HepG2 (cell line): ENCODE data around the gene CCDC167. TPM values are rescaled to one million over a fixed set of nuclear protein-coding genes. Genes with fewer than 3 reads are reported as not detected.

Experiments used
- ATAC-seq: fragments of 200-7000 bp; cut with Tn5 transposase; 3 replicates; pipeline ENCODE4 v1.9.1; 2020; ENCODE audit warnings: mild to moderate bottlenecking, moderate library complexity
- BruUV-seq: library from RNA; stranded (reverse); fragments of 400-500 nt; replicated peaks from 2 replicates; lab custom pipeline; 2021; lab: Mats Ljungman, UMichigan
- CTCF ChIA-PET: fragments of 300-600 bp; formaldehyde crosslinking; extraction: SDS; loops from one replicate; lab custom pipeline; 2021; ENCODE audit warnings: low total read pairs, inconsistent platforms, low intra/inter-chr PET ratio; lab: Yijun Ruan, JAX
- POLR2A ChIA-PET: fragments of 350-600 bp; sonication (Branson Sonifier 250); formaldehyde crosslinking; loops from one replicate; lab custom pipeline; 2020; ENCODE audit warnings: antibody characterized with exemption, inconsistent platforms; lab: Yijun Ruan, JAX
- DNase-seq: peaks from one replicate; pipeline ENCODE4 v3.0.0-alpha.2; 2015; ENCODE audit warnings: low spot score
- FAIRE-seq: peaks from 3 replicates; lab custom pipeline; 2011; peaks lifted over from hg19 to GRCh38; lab: Jason Lieb, UNC
- H2AFZ ChIP-seq: one replicate; pipeline ENCODE4 v1.6.1; 2011; ENCODE audit warnings: low read length, inconsistent platforms
- H3K27ac ChIP-seq: fragments of 300-600 bp; 3 replicates; pipeline ENCODE4 v1.8.0; 2011; ENCODE audit warnings: mixed run types, mild to moderate bottlenecking, mixed read lengths, low read length, inconsistent platforms; ENCODE audit not compliant: insufficient read depth; ENCODE audit errors: extremely low read length
- H3K27me3 ChIP-seq, 2 experiments: fragments of 200-600 bp in 1 of 2; 2 replicates in 1 of 2; 3 replicates in 1 of 2; pipeline versions ENCODE4 v1.6.0 to v1.8.0; 2011; ENCODE audit warnings: low read length in 2 of 2, mild to moderate bottlenecking in 2 of 2, moderate library complexity in 2 of 2, inconsistent platforms in 1 of 2; ENCODE audit not compliant: insufficient read depth in 2 of 2, control insufficient read depth in 1 of 2
- H3K36me3 ChIP-seq, 2 experiments: fragments of 200-600 bp in 1 of 2; replicated peaks in 1 of 2; 2 replicates in 1 of 2; 3 replicates in 1 of 2; pipeline versions ENCODE4 v1.5.1 to v1.8.0; 2011; ENCODE audit warnings: low read length in 2 of 2, inconsistent platforms in 1 of 2; ENCODE audit not compliant: insufficient read depth in 2 of 2, control insufficient read depth in 1 of 2
- H3K4me1 ChIP-seq: 2 replicates; pipeline ENCODE4 v1.5.1; 2012; ENCODE audit warnings: low read length, inconsistent platforms; ENCODE audit not compliant: insufficient read depth
- H3K4me2 ChIP-seq: 2 replicates; pipeline ENCODE4 v1.6.0; 2011; ENCODE audit warnings: low read depth, low read length, inconsistent platforms
- H3K4me3 ChIP-seq, 3 experiments: fragments of 200-600 bp in 1 of 3; sonication (generic), shearing (Covaris generic) in 1 of 3; replicated peaks in 1 of 3; 2 replicates each; pipeline ENCODE4 v1.5.1; 2011 to 2016; ENCODE audit warnings: low read length in 3 of 3, inconsistent platforms in 2 of 3, low read depth in 2 of 3, mild to moderate bottlenecking in 2 of 3, control low read depth in 1 of 3, mixed read lengths in 1 of 3; ENCODE audit not compliant: insufficient read depth in 1 of 3
- H3K79me2 ChIP-seq: one replicate; pipeline ENCODE4 v1.6.1; 2011; ENCODE audit warnings: low read length, inconsistent platforms; ENCODE audit not compliant: insufficient read depth
- H3K9ac ChIP-seq: 2 replicates; pipeline ENCODE4 v1.6.0; 2011; ENCODE audit warnings: mild to moderate bottlenecking, low read depth, low read length, inconsistent platforms; ENCODE audit not compliant: insufficient read depth
- H3K9me3 ChIP-seq: 2 replicates; pipeline ENCODE4 v1.5.1; 2012; ENCODE audit warnings: mild to moderate bottlenecking, low read length
- H4K20me1 ChIP-seq: 2 replicates; pipeline ENCODE4 v1.6.0; 2011; ENCODE audit warnings: inconsistent platforms, mild to moderate bottlenecking, low read length, moderate library complexity; ENCODE audit not compliant: insufficient read depth
- EHMT2 ChIP-seq: fragments of 200-600 bp; sonication (generic); IDR thresholded peaks from 2 replicates; pipeline ENCODE4 v1.7.0; 2017; ENCODE audit warnings: antibody characterized with exemption, low read depth, low read length, borderline replicate concordance
- KLF16 ChIP-seq, 2 experiments: sonication (generic) in 1 of 2; formaldehyde crosslinking in 1 of 2; IDR thresholded peaks; 2 replicates each; pipeline versions ENCODE4 v1.6.1 to v1.8.0; 2016 to 2023; ENCODE audit warnings: missing genetic modification reagents in 2 of 2, missing compliant biosample characterization in 1 of 2
- KLF6 ChIP-seq: IDR thresholded peaks from 2 replicates; pipeline ENCODE4 v1.8.0; 2016; ENCODE audit warnings: missing biosample characterization, missing genetic modification reagents
- NR2C2 ChIP-seq: sonication (generic); formaldehyde crosslinking; IDR thresholded peaks from 2 replicates; pipeline ENCODE4 v1.4.0; 2020; ENCODE audit warnings: missing genetic modification reagents, mild to moderate bottlenecking, moderate library complexity, borderline replicate concordance
- POLR2AphosphoS2 ChIP-seq: IDR thresholded peaks from 2 replicates; pipeline ENCODE4 v1.6.1; 2011; ENCODE audit warnings: low read depth, low read length, improper control_type of control experiment
- RELA ChIP-seq: sonication (generic); formaldehyde crosslinking; IDR thresholded peaks from 2 replicates; pipeline ENCODE4 v1.4.0; 2020; ENCODE audit warnings: missing genetic modification reagents
- ZBTB1 ChIP-seq: sonication (generic); formaldehyde crosslinking; IDR thresholded peaks from 2 replicates; pipeline ENCODE4 v1.4.0; 2020; ENCODE audit warnings: missing genetic modification reagents, borderline replicate concordance
- ZFX ChIP-seq: sonication (generic); formaldehyde crosslinking; IDR thresholded peaks from 2 replicates; pipeline ENCODE4 v1.4.0; 2020; ENCODE audit warnings: mild to moderate bottlenecking, low read depth, missing genetic modification reagents, moderate library complexity
- ZNF362 ChIP-seq: sonication (generic); formaldehyde crosslinking; IDR thresholded peaks from 2 replicates; pipeline ENCODE4 v1.4.0; 2020; ENCODE audit warnings: missing genetic modification reagents, mild to moderate bottlenecking, borderline replicate concordance
- ZNF672 ChIP-seq: sonication (generic); formaldehyde crosslinking; IDR thresholded peaks from 2 replicates; pipeline ENCODE4 v1.8.1; 2022; ENCODE audit warnings: missing genetic modification reagents
- ZNF724P ChIP-seq: sonication (generic); formaldehyde crosslinking; IDR thresholded peaks from 2 replicates; pipeline ENCODE4 v1.8.0; 2022; ENCODE audit warnings: missing genetic modification reagents, borderline replicate concordance
- WGBS: methylation state at CpG from one replicate; pipeline ENCODE4 v1.1.6; 2017; ENCODE audit warnings: low lambda C conversion rate; 5-methylcytosine and 5-hydroxymethylcytosine counted together
- in situ Hi-C: cut with HindIII; loops from 2 replicates; pipeline ENCODE4 v1.10.0; 2017; ENCODE audit warnings: low pct_unique_long_range_greater_than_20kb; ENCODE audit not compliant: extremely low pct_ligation_motif_present
- intact Hi-C: fragments of 100-400 bp; cut with micrococcal nuclease; formaldehyde crosslinking; loops from one replicate; pipeline ENCODE4 v1.10.0; 2022; ENCODE audit not compliant: unreplicated experiment
- polyA plus RNA-seq, 8 experiments: library from polyadenylated mRNA; depleted of rRNA in 3 of 8; stranded (reverse) in 7 of 8; unstranded in 1 of 8; fragments of >200 nt; fragmentation: Illumina TruSeq in 4 of 8; extraction: Trizol in 4 of 8; gene quantifications; 2 replicates each; pipeline versions ENCODE4 v1.2.1 to v1.2.3, GENCODE V29; 2011 to 2016; ENCODE audit warnings: low read depth in 4 of 8, missing spikeins in 1 of 8, mixed read lengths in 1 of 8; ENCODE audit not compliant: insufficient read depth in 1 of 8
- total RNA-seq, 5 experiments: library from RNA; depleted of rRNA; stranded (reverse); fragments of >200 nt; fragmentation: Illumina TruSeq; extraction: Trizol; gene quantifications; 2 replicates each; pipeline ENCODE4 v1.2.3, GENCODE V29; 2016; ENCODE audit warnings: low read depth in 1 of 5
- TF ChIP-seq, protein P1 (sequence below): sonication (generic); formaldehyde crosslinking; IDR thresholded peaks from 2 replicates; pipeline ENCODE4 v1.9.0; 2021; ENCODE audit warnings: missing genetic modification reagents, mild to moderate bottlenecking, borderline replicate concordance
- TF ChIP-seq, protein P2 (sequence below): sonication (generic); formaldehyde crosslinking; conservative IDR thresholded peaks from 2 replicates; pipeline ENCODE4 v1.4.0; 2020; ENCODE audit warnings: missing genetic modification reagents

Gene CCDC167
- total and polyA plus RNA-seq, 2 of the 13 experiments (the other 11 are each of a cell fraction or from before 2014, with no cell fraction given) = 48.4 to 66.8 TPM

DNA sequence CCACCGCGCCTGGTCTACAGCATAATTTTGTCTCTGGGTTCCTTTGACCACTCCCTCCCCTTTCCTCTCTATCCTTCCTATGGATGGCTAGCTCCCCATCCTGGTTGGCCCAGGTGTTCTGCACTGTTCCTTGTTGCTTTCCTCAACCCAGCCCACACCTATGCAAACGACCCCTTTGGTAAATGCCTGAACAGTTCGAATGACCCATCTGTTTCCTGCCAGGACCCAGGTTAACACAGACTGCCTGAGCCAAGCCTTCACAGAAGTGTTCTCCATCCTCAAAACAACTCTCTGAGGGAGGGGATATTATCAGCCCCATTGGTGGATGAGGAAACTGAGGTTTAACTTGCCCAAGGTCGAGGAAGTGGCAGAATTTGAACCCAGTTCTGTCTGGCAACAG, 44.8 kb upstream of the CCDC167 start:
- no peak for ATAC-seq
- Histone ChIP-seq H3K4me3 (no peak overlapping the region), H3K9ac (no peak overlapping the region), H3K36me3 (no peaks in the 10 kb centered on the region), H3K4me2 (no peak overlapping the region), H4K20me1 (no peaks in the 10 kb centered on the region), H2AFZ (no peak overlapping the region), H3K4me1 (no peaks in the 10 kb centered on the region), H3K27ac (no peak overlapping the region), H3K9me3 (no peaks in the 10 kb centered on the region), H3K79me2 (no peaks in the 10 kb centered on the region), H3K27me3 (peaks cover 3 to 53% of the 10 kb centered on the region in 2 experiments; a peak in 4 of 5 replicates)
- POLR2A ChIA-PET = no interaction called here
- no peak for FAIRE-seq
- WGBS = 37% methylated on average over 5 of the region's 5 CpGs
- CTCF ChIA-PET = no interaction called here
- TF ChIP-seq EHMT2 (no peak), NR2C2 (no peak), KLF16 (CRISPR knock-in tag; IDR thresholded peaks at IDR 0.05) (no peak), ZFX (CRISPR knock-in tag) (no peak), KLF6 (CRISPR knock-in tag) (no peak), POLR2AphosphoS2 (no peak), ZNF724P (CRISPR knock-in tag) (no peak), ZNF672 (CRISPR knock-in tag) (no peak), RELA (CRISPR knock-in tag) (no peak), ZBTB1 (CRISPR knock-in tag) (no peak), ZNF362 (CRISPR knock-in tag) (no peak)
- TF ChIP-seq, protein P1, sequence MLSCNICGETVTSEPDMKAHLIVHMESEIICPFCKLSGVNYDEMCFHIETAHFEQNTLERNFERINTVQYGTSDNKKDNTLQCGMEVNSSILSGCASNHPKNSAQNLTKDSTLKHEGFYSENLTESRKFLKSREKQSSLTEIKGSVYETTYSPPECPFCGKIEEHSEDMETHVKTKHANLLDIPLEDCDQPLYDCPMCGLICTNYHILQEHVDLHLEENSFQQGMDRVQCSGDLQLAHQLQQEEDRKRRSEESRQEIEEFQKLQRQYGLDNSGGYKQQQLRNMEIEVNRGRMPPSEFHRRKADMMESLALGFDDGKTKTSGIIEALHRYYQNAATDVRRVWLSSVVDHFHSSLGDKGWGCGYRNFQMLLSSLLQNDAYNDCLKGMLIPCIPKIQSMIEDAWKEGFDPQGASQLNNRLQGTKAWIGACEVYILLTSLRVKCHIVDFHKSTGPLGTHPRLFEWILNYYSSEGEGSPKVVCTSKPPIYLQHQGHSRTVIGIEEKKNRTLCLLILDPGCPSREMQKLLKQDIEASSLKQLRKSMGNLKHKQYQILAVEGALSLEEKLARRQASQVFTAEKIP = no peak
- TF ChIP-seq, protein P2, sequence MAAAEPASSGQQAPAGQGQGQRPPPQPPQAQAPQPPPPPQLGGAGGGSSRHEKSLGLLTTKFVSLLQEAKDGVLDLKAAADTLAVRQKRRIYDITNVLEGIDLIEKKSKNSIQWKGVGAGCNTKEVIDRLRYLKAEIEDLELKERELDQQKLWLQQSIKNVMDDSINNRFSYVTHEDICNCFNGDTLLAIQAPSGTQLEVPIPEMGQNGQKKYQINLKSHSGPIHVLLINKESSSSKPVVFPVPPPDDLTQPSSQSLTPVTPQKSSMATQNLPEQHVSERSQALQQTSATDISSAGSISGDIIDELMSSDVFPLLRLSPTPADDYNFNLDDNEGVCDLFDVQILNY (CRISPR knock-in tag) = no peak
- no TSS peak for BruUV-seq
- intact Hi-C loops (no loop called here), in situ Hi-C loops (no loop called here)
- no peak for DNase-seq
